CD4-positive, alpha-beta T cell treated with Interleukin-6 at 100 ng/mL for 8 hours (primary cell): Measurements from ENCODE around the gene ARCN1.

Experiments
- DNase-seq: peaks from one replicate; pipeline ENCODE4 v3.0.0-alpha.2; 2020; ENCODE audit warnings: mixed read lengths, low spot score

ARCN1 gene

DNA sequence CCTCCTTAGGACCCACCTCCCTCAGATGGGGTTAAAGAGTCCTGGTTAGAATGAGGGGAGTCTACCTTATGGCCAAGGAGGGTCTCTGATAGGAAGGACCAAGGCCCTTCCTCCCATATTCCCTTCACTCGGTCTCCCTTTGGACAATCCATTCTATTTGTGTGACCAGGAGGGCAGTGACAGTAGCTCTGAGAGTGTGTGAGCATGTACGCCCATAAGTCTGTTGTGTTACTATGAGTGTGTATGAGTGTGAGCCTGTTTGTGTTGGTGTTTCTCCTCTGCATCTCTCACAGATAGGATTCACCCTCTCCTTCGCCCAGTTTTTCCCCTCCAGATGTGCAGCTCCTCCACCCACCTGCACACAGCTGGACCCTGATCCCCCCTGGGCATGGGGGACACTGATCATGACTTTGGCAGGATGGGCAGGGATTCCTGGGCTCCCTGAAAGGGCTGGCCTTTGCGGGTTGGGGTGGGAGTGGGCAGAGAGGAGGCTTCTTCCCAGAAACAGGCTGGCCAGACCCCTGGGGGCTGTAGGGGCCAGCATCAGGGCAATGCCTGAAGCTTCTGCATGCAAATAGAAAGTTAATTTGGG, 49.7 kb downstream of the ARCN1 start:
- no peak for DNase-seq

DNA sequence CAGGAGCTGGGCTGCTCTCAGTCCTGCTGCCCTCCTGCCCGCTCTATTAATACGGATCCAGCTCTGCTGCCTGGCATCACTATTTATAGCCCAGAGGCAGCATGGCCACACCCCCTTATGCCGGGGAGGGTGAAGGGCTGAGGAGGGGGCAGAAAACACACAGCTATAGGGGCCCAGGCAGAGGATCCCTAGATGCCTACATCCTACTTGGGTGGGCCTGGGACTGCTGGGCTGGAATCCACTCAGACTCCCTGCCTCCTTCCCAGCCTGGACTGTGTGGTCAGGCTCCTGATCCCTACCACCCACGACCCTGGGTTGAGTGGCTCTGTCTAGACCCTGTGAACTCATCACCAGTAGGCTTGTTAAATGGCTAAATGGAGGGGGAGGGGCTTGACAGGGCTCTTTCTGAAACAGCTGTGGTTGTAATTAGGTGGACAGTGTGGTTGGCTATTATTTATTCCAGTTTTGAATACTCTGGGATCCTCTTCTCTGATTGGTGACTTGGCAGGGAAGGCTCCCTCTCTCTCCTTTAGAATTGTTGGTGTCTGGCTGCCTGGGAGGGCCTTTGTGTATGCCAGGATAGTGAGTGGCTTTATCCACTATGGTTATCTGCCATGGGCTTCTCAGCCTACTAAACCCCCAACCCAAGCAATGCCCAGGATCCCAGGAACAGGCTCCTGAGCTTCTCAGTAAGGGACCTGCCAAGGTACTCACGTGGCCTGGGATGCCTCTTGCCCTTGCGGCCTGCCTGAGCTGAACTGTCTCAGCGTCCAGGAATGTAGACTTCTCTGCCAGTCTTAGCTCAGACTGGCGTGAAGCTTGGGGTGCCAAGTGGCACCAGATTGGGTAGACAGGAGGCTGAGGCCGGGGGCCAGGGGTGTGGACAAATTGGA, 50.4 kb downstream of the ARCN1 start:
- DNase-seq: no peak

DNA sequence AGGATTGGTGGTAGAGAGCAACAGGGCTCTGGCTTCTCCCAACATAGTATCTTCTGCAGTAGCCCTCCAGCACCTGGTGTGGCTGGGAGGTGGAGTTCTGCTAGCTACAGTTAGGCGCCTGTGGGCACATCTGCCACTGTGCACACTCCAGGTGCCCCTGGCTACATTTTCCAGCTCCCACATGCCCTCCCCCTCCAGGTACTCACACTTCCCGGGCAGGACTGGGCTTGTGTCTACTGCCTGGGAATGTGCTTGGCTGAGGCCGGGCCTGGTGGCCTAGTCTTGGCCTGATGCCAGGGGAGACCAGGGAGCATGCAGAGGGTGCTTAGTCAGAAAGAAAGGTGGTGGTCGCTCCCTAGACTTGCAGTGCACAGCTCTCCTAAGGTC, 51.1 kb downstream of the ARCN1 start:
- DNase-seq: no peak

DNA sequence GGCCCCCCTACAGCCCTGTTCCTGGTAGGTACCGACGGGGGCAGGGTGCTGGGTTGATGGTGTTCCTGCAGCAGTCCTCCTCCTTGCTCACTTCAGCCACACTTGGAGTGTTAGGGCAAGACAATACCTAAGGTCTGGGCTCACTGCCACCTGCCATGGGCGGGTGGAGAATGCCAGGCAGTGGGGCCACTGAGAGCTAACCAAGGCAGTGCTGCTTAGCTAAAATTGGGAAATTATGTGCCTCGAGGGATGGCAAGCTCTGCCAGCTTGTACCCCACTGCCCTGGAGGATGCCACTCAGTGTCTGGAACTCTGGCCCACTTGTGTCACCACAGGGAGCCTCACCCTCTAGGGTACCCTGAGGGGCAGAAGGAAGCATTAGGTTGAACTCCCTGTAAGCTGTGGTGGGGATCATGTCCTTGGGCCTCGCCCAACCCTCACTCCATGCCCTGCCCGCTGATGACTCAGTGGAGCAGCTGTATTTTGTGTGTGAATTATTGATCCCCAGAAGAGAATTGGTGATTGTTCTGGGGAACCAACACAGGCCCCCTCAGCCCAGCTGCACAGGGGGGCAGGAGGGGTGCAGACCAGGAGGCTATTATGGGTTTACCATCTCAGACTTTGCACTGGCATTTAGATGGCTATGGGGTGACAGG, 53.0 kb downstream of the ARCN1 start:
- no peak for DNase-seq

DNA sequence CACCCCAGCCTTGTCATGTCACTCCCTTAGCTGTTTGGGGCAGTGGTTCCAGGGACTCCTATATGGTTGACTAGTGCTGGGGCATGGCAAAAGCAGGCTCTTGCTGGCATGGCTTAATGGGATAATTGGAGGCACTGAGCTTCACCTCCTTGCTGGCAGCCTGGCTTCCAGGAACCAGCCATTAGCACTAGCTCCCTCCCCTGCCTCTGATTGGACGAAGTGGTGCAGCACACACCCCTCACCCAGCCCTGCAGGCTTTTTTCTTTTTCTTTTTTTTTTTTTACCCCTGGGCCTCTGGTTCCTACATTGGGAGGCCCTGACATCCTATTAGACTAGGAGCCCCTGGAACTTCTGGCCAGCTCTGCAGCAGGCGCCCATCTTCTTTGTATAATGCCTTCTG, 53.8 kb downstream of the ARCN1 start:
- no peak for DNase-seq

DNA sequence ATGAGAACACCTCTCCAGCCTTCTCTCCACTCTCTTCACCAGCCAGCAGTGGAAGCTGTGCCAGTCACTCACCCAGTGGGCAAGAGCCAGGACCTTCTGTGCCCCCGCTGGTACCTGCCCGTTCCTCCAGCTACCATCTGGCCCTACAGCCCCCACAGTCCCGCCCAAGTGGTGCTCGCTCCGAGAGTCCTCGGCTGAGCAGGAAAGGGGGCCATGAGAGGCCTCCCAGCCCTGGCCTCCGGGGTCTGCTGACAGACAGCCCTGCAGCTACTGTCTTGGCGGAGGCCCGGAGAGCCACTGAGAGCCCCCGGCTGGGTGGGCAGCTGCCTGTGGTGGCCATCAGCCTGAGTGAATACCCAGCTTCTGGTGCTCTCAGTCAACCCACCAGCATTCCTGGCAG, 55.4 kb downstream of the ARCN1 start:
- DNase-seq: no peak

DNA sequence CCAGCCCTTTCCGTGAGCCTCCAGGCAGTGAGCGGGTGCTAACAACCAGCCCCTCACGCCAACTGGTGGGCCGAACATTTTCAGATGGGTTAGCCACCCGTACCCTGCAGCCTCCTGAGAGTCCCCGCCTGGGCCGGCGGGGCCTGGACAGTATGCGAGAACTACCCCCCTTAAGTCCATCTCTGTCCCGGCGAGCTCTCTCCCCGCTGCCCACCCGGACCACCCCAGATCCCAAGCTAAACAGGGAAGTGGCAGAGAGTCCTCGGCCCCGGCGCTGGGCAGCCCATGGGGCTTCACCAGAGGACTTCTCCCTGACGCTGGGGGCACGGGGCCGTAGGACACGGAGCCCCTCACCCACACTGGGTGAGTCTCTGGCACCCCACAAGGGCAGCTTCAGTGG, 55.8 kb downstream of the ARCN1 start:
- DNase-seq: no peak

DNA sequence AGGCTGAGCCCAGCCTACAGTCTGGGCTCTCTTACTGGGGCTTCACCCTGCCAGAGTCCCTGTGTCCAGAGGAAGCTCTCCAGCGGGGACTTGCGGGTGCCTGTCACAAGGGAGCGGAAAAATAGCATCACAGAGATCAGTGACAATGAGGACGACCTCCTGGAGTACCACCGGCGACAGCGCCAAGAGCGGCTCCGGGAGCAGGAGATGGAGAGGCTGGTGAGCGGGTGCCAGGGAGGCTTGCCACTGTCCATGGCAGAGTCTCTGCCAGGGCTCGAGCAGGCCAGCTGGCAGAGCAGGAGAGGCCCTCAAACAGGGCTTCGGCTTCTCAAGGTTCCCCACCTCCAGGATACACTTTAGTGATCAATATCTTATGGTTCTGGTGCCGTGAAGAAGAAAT, 56.2 kb downstream of the ARCN1 start:
- no peak for DNase-seq

DNA sequence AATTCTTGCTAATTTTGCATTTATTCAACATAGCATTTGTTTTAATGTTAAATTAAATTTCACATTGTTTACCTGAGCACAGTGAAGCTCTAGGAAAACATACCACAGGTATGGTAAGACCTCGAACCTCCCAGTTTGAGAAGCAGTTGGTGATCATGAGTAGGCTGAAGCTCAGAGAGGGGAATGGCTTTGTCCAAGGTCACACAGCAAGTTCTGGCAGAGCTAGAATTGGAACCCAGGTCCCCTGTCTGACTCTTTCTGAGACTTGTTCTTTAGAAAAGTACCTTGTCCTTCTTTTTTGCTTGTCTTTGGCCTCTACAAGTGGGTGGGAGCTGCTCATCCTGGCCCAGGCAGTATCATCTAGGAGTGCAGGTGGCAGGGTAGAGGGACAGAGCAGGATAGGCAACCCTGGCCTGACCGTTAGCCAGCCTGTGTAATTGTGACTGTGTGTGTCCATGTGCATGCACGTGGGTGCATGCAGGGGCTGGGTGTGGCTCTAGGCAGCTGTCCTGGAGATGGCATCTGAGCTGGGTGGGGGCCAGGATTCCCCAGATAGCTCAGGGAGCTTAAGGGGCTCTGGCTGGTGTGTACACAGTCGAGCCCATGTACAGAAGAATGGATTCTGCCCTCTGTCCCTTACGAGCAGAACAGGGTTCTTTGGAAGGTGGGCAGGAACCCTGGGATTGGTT, 56.8 kb downstream of the ARCN1 start:
- DNase-seq: no peak

DNA sequence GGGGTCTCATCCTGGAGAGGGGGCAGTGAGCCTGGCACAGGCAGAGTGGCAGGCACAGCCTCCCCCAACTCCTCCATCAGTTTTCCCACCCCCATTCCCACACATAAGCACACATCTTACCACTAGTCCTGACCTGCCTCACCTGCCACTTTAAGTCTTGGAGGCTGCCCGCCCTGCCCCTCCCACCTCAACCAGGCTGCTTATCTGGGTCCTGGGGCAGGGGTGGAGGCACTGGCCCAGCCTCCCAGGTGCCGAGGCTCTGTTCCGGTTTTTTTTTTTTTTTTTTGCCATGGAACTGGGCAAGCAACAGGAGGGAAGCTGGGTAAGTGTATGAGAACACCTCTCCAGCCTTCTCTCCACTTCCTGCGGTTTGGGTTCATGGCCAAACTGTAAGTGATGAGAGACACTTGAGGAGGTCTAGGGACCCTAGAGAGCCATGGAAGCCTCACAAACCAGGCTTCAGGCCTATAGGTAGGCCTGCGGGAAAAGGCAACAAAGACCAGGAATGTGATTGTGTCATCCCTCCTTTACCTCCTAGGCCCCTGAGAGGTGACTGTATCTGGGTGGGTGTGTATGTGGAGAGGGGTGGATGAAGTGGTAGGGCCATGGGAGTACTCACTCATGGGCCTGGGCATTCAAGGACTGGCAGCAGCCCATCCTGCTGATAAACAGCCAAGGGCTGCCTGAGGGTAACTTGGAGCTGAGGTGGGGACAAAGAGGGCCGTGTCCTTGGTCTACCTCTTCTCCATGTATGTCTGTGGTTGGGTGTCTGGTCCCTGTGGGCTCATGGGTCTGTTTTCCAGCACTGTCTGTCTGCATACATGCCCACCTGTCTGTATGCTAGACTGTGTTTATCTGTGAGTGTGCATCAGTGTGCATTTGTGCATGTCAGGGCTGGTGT, 57.8 kb downstream of the ARCN1 start:
- DNase-seq: no peak

DNA sequence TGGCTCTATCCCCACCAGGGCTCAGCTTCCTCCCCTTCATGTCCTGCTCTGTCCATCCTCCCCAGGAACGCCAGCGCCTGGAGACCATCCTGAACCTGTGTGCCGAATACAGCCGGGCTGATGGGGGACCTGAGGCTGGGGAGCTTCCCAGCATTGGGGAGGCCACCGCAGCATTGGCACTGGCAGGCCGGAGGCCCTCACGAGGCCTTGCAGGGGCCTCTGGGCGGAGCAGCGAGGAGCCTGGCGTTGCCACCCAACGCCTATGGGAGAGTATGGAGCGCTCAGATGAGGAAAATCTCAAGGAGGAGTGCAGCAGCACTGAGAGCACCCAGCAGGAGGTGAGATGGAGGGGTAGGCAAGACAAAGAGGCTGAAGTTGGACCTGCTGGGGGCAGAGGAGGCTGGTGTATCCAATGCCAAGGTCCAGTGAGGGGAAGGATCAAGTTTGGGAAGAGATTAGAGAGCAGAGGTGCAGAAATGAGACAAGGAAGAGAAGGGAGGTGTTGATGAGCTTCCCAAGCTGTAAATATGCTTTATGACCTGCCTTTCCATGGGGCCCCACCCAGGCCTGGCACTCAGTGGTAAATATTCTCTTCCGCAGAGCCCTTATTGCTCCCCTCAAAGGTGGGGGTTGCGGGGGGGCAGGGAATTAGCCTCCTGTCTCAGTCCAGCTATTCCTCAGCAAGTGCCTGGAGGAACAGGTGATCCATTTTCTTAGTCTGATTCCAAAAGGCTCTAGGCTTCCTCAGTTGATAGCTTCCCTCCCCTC, 59.1 kb downstream of the ARCN1 start:
- no peak for DNase-seq

DNA sequence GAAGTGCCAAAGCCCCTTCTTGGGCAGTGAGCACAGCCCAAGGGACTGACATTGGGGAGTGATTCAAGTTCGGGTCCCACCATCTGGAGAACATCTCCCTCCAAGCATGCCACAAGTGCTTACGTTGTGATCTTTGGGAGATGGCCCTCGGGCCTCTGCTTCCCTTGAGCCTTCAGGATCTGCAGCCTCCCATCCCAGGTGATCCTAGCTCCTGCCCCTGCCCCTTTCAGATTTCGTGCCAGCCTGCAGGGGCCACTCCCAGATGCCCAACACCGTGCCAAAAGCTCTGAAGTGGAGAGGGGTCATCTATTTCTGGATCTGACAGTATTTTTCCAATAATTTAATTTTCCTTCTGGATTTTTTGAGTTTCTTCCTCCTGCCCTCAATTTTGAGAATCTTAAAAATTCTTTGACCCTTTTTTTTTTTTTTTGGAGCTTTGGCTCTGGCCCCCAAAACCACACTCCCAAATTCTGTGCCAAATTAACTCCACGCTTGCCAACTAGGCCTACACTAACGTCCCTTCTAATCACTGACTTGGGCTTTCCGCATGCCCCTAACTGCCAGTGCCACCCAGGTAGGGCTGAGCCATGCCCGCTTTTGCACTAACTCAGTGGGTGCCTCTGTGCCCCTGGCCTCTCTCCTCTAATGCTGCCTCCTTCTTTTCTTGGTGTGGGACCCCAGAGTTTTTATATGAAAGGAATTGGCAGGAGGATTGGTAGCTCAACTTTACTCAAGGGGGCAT, 60.5 kb downstream of the ARCN1 start:
- DNase-seq: no peak

DNA sequence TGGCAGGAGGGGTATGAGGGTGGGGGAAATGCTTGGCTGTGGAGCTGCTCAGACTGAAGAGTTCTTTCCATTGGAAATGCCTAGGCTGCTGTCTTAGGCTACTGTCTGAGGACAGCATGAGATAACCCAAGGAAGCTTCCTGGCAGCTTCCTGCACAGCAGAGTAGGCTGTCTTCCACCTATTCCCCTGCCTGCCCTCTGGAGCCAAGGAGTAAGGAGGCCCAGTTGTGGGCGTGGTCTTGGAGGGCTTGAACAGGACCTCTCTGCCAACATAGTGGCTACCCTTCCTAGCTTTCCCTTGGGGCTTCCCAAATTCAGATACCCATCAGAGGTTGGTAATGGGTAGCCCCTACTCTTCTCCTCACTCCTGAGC, 61.1 kb downstream of the ARCN1 start:
- DNase-seq: no peak

DNA sequence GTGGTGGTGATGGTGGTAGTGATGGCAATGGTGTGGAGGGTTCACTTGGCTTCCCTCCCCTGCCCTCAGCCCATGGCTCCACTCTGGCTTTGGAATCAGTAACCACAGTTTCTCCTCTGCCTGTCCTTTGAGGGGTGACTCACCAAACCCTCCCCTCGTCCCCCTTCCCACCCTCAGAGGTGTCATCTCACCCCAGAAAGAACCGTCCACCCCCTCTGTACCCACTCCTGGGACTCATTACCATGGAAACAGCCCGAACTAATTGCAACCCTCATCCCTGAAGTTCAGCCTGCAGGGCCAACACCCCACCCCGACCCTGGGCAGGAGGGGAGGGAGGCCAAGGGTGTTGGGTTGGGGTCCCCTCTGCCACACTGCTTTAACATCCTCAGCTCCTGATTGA, 61.8 kb downstream of the ARCN1 start:
- no peak for DNase-seq

DNA sequence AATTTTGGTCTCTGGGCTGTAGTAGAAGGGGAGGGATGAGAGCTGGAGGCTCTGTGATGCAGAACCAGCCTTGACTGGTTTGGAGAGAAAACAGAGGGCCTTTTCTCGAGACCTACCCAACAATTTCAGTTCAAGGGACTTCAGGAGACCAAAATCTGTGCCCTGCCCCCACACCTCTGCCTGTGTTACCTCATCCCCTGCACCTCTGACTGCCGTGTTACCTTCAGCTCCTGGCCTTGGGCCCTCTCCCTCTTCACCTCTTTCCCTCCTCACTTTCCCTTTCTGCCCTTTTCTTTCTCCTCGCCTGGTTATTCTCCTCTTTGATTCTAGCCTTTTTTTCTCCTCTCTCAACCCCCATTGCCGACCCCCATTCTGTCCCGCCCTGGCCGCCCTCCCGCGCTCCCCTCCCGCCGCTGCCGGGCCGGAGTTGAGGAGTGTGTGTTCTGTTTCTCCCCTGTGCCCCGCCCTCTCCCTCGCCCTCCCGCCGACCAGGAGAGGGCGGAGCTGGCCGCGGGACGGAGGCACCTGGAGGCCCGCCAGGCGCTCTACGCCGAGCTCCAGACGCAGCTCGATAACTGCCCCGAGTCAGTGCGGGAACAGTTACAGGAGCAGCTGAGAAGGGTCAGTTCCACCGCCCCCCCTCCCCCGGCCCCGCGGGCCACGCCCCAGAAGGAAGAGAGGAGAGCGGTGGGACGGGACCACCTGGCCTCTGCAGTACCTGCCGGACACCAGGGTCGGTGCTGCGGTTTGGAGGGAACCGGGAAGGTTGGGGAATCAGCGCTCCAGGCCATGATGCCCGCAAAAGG, 62.4 kb downstream of the ARCN1 start:
- no peak for DNase-seq

DNA sequence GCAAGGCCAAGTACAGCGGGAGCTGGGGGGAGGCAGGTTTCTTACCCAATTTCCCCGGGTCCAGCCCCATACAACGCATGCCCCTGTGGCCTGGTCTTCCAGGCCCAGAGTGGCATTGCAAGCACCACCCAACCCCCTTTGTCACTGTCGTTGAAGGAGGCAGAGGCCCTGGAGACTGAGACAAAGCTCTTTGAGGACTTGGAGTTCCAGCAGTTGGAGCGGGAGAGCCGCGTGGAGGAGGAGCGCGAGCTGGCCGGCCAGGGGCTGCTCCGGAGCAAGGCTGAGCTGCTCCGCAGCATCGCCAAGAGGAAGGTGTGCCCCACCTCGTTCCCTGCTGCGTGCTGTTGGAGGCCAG, 63.0 kb downstream of the ARCN1 start:
- DNase-seq: no peak

DNA sequence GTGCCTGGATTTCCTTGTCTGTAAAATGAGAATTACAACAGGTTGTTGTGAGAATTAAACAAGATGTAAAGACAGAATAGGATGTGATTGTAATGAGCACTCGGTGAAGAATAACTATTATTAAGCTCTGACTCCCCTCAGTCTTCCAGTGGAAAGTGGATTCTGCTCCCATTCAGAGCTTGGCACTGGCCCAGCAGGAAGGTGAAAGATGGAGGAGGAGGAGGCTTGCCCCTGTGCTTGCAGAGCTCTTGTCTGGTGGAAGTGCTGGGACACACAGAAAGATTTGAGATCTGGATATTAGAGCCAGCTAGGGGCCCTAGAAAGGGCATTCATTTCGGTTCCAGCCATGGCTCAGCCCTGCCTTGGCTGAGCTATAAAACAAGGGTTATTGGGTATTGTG, 63.4 kb downstream of the ARCN1 start:
- DNase-seq: no peak

DNA sequence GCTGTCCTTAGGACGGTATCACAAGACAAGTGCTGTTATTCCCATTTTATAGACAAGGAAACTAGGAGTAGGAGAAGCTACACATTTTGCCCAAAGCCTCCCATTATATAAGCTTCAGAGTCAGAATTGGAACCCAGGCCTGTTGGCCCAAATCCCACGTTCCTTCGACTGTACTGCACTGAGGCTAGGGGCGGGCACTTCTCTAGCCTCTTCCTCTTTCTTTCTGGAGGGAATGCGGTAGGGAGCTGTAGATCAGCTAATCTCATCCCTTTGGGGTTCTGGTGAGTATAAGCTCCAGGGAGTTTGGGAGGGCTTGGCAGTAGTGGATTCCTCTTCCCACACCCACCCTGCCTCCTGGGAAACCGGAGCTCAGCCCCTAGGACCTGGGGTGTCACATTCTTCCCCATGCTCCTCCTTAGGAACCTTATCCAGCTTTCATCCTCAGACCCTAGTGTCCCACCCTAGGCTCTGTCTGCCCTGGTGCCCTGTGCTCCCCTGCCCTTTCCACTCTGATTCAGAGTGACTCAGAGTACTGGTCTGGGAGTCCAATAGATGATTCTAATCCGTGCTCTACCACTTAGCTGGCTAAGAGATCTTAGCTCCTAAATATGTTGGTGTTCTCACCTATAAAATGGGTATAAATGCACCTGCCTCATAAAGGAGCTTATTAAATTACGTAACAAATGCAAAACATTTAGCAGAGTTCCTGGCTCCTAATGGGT, 64.5 kb downstream of the ARCN1 start:
- DNase-seq: no peak

DNA sequence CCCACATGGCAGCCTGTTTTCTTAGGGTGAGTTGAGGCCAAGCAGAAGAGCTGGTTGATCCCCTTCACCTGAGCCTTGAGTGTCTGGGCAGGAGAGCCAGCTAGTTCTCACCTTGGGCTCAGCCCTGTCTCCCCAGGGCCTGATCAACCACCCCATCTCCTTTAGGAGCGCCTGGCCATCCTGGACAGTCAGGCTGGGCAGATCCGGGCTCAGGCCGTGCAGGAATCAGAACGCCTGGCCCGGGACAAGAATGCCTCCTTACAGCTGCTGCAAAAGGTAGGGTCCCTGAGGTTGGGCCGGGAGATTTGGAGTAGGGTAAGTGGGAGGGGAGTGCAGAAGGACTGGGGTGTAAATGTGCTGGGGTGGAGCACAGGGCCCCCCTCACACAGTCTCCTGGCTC, 66.5 kb downstream of the ARCN1 start:
- DNase-seq: no peak
